Caco-2 (cell line): ENCODE measurements around the gene TNFSF10. TPM values are rescaled to one million over a fixed set of nuclear protein-coding genes. Genes with fewer than 3 reads are reported as not detected.

Experiments used
- BruUV-seq: library from RNA; stranded (reverse); fragments of 400-500 nt; replicated peaks from 2 replicates; lab custom pipeline; 2021; lab: Mats Ljungman, UMichigan
- CTCF ChIA-PET: fragments of 300-600 bp; sonication (Branson Sonifier 250); formaldehyde crosslinking; loops from one replicate; lab custom pipeline; 2022; ENCODE audit warnings: antibody characterized with exemption; lab: Charles Lee
- POLR2A ChIA-PET: fragments of 300-600 bp; sonication (Branson Sonifier 250); formaldehyde crosslinking; loops from one replicate; lab custom pipeline; 2022; ENCODE audit warnings: antibody characterized with exemption; lab: Charles Lee
- DNase-seq, 2 experiments: peaks; one replicate each; pipeline versions ENCODE4 v3.0.0 to v3.0.0-alpha.2; 2020 to 2022
- H3K27me3 ChIP-seq: replicated peaks from 2 replicates; pipeline ENCODE4 v1.6.0; 2011; ENCODE audit warnings: low read length; ENCODE audit not compliant: control insufficient read depth, insufficient read depth
- H3K36me3 ChIP-seq: 2 replicates; pipeline ENCODE4 v1.5.1; 2011; ENCODE audit warnings: low read length; ENCODE audit not compliant: control insufficient read depth, insufficient read depth
- H3K4me1 ChIP-seq: fragments of 250-450 bp; sonication (Bioruptor Pico); 2 replicates; pipeline ENCODE4 v1.5.1; 2020; ENCODE audit warnings: mild to moderate bottlenecking
- H3K4me3 ChIP-seq: 2 replicates; pipeline ENCODE4 v1.5.1; 2011; ENCODE audit warnings: low read depth, mild to moderate bottlenecking, control low read depth, low read length
- H3K9me3 ChIP-seq: fragments of 250-450 bp; sonication (Bioruptor Pico); 2 replicates; pipeline ENCODE4 v1.5.1; 2020; ENCODE audit warnings: mild to moderate bottlenecking, moderate library complexity
- H3K27ac Mint-ChIP-seq: one replicate; pipeline ENCODE4 v1.8.0; 2022; ENCODE audit warnings: mixed read lengths; ENCODE audit not compliant: unreplicated experiment
- H3K27me3 Mint-ChIP-seq: one replicate; pipeline ENCODE4 v1.8.0; 2022; ENCODE audit warnings: mixed read lengths; ENCODE audit not compliant: insufficient read depth, unreplicated experiment
- H3K36me3 Mint-ChIP-seq: one replicate; pipeline ENCODE4 v1.8.0; 2022; ENCODE audit warnings: mild to moderate bottlenecking, mixed read lengths; ENCODE audit not compliant: insufficient read depth, unreplicated experiment
- H3K4me1 Mint-ChIP-seq: one replicate; pipeline ENCODE4 v1.8.0; 2022; ENCODE audit warnings: low read depth, mixed read lengths; ENCODE audit not compliant: unreplicated experiment
- H3K4me3 Mint-ChIP-seq: one replicate; pipeline ENCODE4 v1.8.0; 2022; ENCODE audit warnings: mild to moderate bottlenecking, moderate library complexity, mixed read lengths; ENCODE audit not compliant: unreplicated experiment
- H3K9me3 Mint-ChIP-seq: one replicate; pipeline ENCODE4 v1.8.0; 2022; ENCODE audit warnings: mixed read lengths; ENCODE audit not compliant: unreplicated experiment
- CTCF ChIP-seq, 2 experiments: fragments of 200-600 bp in 1 of 2; IDR thresholded peaks; 1 replicate in 1 of 2; 2 replicates in 1 of 2; pipeline versions ENCODE4 v1.5.1 to v1.8.0; 2011 to 2022; ENCODE audit warnings: antibody characterized with exemption in 1 of 2, control low read depth in 1 of 2, inconsistent platforms in 1 of 2, low read depth in 1 of 2, low read length in 1 of 2, mild to moderate bottlenecking in 1 of 2, moderate library complexity in 1 of 2; ENCODE audit not compliant: insufficient read depth in 1 of 2, severe bottlenecking in 1 of 2, unreplicated experiment in 1 of 2
- intact Hi-C: fragments of 100-400 bp; cut with micrococcal nuclease; formaldehyde crosslinking; loops from one replicate; pipeline ENCODE4 v1.10.0; 2022; ENCODE audit not compliant: unreplicated experiment
- total RNA-seq: library from RNA; stranded (reverse); gene quantifications from 2 replicates; pipeline ENCODE4 v1.2.3, GENCODE V29; 2022

TNFSF10 gene
- total RNA-seq, 1 experiment from 2014 or later, result not detected

GRCh38 chr3:172466553-172467130, 56.6 kb downstream of the TNFSF10 start:
- ChIA-PET CTCF (no interaction called here), POLR2A (no interaction called here)
- H3K36me3 ChIP-seq, result no peaks in the 10 kb centered on the region
- peaks cover 17% of the 10 kb centered on the region for H3K4me1 ChIP-seq
- intact Hi-C loops, result no loop called here
- Mint-ChIP-seq H3K27ac (peak overlapping the region; percentile 29), H3K4me1 (peaks cover 16% of the 10 kb centered on the region), H3K36me3 (peaks cover 7% of the 10 kb centered on the region), H3K9me3 (peaks cover 14% of the 10 kb centered on the region), H3K27me3 (no peaks in the 10 kb centered on the region), H3K4me3 (no peak overlapping the region)
- BruUV-seq, result no TSS peak
- no peaks in the 10 kb centered on the region for H3K27me3 ChIP-seq
- no peak overlapping the region for H3K4me3 ChIP-seq
- TF ChIP-seq CTCF (IDR thresholded peaks at IDR 0.05; ENCODE audit: insufficient read depth in 1 of 2, low read depth in 1 of 2, low read length in 1 of 2, severe bottlenecking in 1 of 2, unreplicated experiment in 1 of 2), result no peak
- no peaks in the 10 kb centered on the region for H3K9me3 ChIP-seq
- no peak for DNase-seq

- no peaks in the 10 kb centered on the region for H3K27me3 Mint-ChIP-seq
- peak overlapping the region; percentile 58 for H3K27ac Mint-ChIP-seq
- no peaks in the 10 kb centered on the region for H3K9me3 ChIP-seq
- H3K4me1 ChIP-seq, result peaks cover 17% of the 10 kb centered on the region
- TF ChIP-seq CTCF (IDR thresholded peaks at IDR 0.05; ENCODE audit: insufficient read depth in 1 of 2, low read depth in 1 of 2, low read length in 1 of 2, severe bottlenecking in 1 of 2, unreplicated experiment in 1 of 2), result no peak
- ChIA-PET CTCF (interaction anchor here (1.6 kb wide), 1 partner anchor 12 kb away, joined by 11 read pairs; no protein-coding TSS in a partner anchor), POLR2A (no interaction called here)
- peak in 1 of 2 experiments; percentile 16 for DNase-seq
- no peaks in the 10 kb centered on the region for H3K27me3 ChIP-seq
- H3K4me3 ChIP-seq, result no peak overlapping the region
- H3K36me3 ChIP-seq, result no peaks in the 10 kb centered on the region
- H3K4me1 Mint-ChIP-seq, result peaks cover 16% of the 10 kb centered on the region
- no peak overlapping the region for H3K4me3 Mint-ChIP-seq
- BruUV-seq, result no TSS peak
- H3K36me3 Mint-ChIP-seq, result peaks cover 7% of the 10 kb centered on the region
- intact Hi-C loops, result no loop called here
- peaks cover 11% of the 10 kb centered on the region for H3K9me3 Mint-ChIP-seq
Observed at GRCh38 chr3:172465281-172465680, 57.9 kb downstream of the TNFSF10 start.

GRCh38 chr3:172464306-172464705, 58.9 kb downstream of the TNFSF10 start:
- H3K27me3 ChIP-seq, result no peaks in the 10 kb centered on the region
- no peaks in the 10 kb centered on the region for H3K27me3 Mint-ChIP-seq
- ChIA-PET POLR2A (no interaction called here), CTCF (interaction anchor here (1.6 kb wide), 1 partner anchor 13 kb away, joined by 11 read pairs; no protein-coding TSS in a partner anchor)
- no peaks in the 10 kb centered on the region for H3K9me3 ChIP-seq
- H3K4me1 ChIP-seq, result peaks cover 17% of the 10 kb centered on the region
- H3K4me3 ChIP-seq, result no peak overlapping the region
- no TSS peak for BruUV-seq
- intact Hi-C loops, result no loop called here
- no peak overlapping the region for H3K27ac Mint-ChIP-seq
- peaks cover 11% of the 10 kb centered on the region for H3K9me3 Mint-ChIP-seq
- no peak overlapping the region for H3K4me3 Mint-ChIP-seq
- peaks cover 16% of the 10 kb centered on the region for H3K4me1 Mint-ChIP-seq
- no peaks in the 10 kb centered on the region for H3K36me3 ChIP-seq
- peaks cover 7% of the 10 kb centered on the region for H3K36me3 Mint-ChIP-seq
- DNase-seq, result no peak
- no peak for TF ChIP-seq CTCF (IDR thresholded peaks at IDR 0.05; ENCODE audit: insufficient read depth in 1 of 2, low read depth in 1 of 2, low read length in 1 of 2, severe bottlenecking in 1 of 2, unreplicated experiment in 1 of 2)
